Immature natural killer cell (primary cell): Measurements from ENCODE around the gene ZNF444. TPM values are rescaled to one million over a fixed set of nuclear protein-coding genes. Genes with fewer than 3 reads are reported as not detected.
"Not testable (repeated sequence)": the region's sequence is repeated elsewhere in the genome, so short reads cannot be mapped to it uniquely, and the experiment has no call there.

ENCODE experiments used
- DNase-seq, 3 donors: peaks; one replicate each; pipeline ENCODE4 v3.0.0; 2022; ENCODE audit warnings: mixed read lengths in 1 of 3
- H3K27ac Mint-ChIP-seq, 6 donors: one replicate each; pipeline ENCODE4 v1.8.0; 2020; ENCODE audit warnings: mixed read lengths in 6 of 6, mild to moderate bottlenecking in 5 of 6, inconsistent platforms in 4 of 6, moderate library complexity in 3 of 6
- H3K27me3 Mint-ChIP-seq, 3 donors: one replicate each; pipeline ENCODE4 v1.8.0; 2020 to 2021; ENCODE audit warnings: low read depth in 3 of 3, mild to moderate bottlenecking in 3 of 3, mixed read lengths in 3 of 3, moderate library complexity in 3 of 3, inconsistent platforms in 1 of 3
- H3K36me3 Mint-ChIP-seq, 3 donors: one replicate each; pipeline ENCODE4 v1.8.0; 2020; ENCODE audit warnings: mixed read lengths in 3 of 3, inconsistent platforms in 2 of 3, mild to moderate bottlenecking in 2 of 3
- H3K4me1 Mint-ChIP-seq, 2 donors: one replicate each; pipeline ENCODE4 v1.8.0; 2020; ENCODE audit warnings: inconsistent platforms in 2 of 2, mild to moderate bottlenecking in 2 of 2, mixed read lengths in 2 of 2, moderate library complexity in 1 of 2
- H3K4me3 Mint-ChIP-seq, 5 donors: one replicate each; pipeline ENCODE4 v1.8.0; 2020; ENCODE audit warnings: mild to moderate bottlenecking in 5 of 5, mixed read lengths in 5 of 5, inconsistent platforms in 3 of 5, moderate library complexity in 3 of 5
- H3K9me3 Mint-ChIP-seq, 6 donors: one replicate each; pipeline ENCODE4 v1.8.0; 2020; ENCODE audit warnings: mild to moderate bottlenecking in 6 of 6, mixed read lengths in 6 of 6, inconsistent platforms in 4 of 6, moderate library complexity in 3 of 6
- polyA plus RNA-seq, 3 donors: library from polyadenylated mRNA; unstranded; fragments of 300-500 nt; fragmentation: Illumina TruSeq; gene quantifications; one replicate each; pipeline ENCODE4 v1.2.3, GENCODE V29; 2021

Gene ZNF444
- polyA plus RNA-seq, 3 donors from 2014 or later, result 7.9 to 19.1 (median 9.0) TPM

DNA sequence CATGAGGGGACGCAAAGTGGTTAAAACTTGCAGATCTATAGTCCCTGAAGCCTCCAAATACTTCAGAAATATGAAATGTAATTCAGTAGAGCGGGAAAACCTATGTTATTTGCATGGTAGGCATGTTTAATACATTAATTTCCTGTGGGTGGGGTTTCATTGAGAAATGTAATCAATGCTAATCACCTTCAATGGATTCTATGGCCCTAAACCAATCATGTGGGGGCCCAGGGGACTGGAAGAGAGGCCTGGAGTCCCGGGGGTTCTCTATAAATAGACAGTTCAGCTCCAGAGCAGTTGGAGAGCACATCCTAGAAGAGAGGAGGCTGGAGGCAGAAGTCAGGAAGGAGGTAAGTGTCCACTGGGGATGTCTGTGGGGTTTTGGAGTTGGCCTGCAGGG is 60.9 kb downstream of the ZNF444 start, which contains the start of gene ZSCAN5C:
ZSCAN5C (plus strand) TSS at position 301 of the 400 bp plus-strand sequence. CDS start 3,641 bp downstream, outside the sequence.
- peaks cover 3 to 11% (median 8%) of the 10 kb centered on the region in 3 donors for H3K27me3 Mint-ChIP-seq
- H3K27ac Mint-ChIP-seq, result no peak within 1 kb of the TSS
- H3K4me1 Mint-ChIP-seq, result no peaks in the 10 kb centered on the region
- H3K4me3 Mint-ChIP-seq, result no peak within 1 kb of the TSS
- no peaks in the 10 kb centered on the region for H3K9me3 Mint-ChIP-seq
- H3K36me3 Mint-ChIP-seq, result no peaks in the 10 kb centered on the region
- no peak for DNase-seq

DNA sequence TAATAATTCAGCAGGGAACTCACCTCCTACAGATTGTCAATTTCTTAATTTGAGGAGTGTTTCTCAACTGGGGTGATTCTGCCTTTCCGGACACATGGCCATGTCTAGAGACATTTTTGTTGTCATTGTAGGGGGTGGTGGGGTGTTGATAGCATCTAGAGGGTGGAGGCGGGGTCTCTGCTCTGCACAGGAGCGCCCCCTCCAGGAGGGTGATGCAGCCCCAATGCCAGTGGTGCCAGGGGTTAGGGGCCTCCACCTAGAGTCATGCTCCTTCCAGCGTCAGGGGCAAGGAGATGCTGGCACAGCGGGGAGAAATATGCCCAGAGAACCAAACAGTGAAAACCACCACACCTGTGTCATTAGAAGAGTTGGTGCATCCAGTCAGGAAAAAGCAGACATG is 66.5 kb downstream of the ZNF444 start:
- DNase-seq, H3K4me3 Mint-ChIP-seq, H3K27me3 Mint-ChIP-seq, H3K36me3 Mint-ChIP-seq, H3K4me1 Mint-ChIP-seq, H3K9me3 Mint-ChIP-seq, H3K27ac Mint-ChIP-seq: not testable (repeated sequence)

DNA sequence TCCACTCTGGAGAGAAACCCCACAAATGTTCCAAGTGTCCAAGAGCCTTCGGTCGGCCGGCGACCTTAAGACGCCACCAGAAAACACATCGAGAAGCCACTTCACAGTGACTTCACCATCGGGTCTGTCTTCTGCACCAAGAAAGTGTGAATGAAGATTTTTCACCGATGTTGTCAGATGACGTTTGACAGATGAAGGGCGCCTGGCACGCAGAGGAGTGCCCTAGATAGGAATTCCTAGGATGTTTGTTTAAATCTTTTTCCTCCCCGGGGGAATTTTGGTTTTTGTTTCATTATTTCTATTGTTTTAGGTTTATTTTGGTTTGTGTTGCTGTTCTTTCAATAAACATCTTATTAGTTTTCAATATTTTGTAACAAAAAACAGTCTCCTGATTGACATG is 68.0 kb downstream of the ZNF444 start:
- Mint-ChIP-seq H3K36me3 (no peaks in the 10 kb centered on the region), H3K4me1 (peaks cover 0 to 1% of the 10 kb centered on the region in 2 donors), H3K27ac (no peak overlapping the region), H3K4me3 (no peak overlapping the region), H3K9me3 (no peaks in the 10 kb centered on the region), H3K27me3 (peaks cover 2 to 9% (median 8%) of the 10 kb centered on the region in 3 donors)
- DNase-seq, result no peak

DNA sequence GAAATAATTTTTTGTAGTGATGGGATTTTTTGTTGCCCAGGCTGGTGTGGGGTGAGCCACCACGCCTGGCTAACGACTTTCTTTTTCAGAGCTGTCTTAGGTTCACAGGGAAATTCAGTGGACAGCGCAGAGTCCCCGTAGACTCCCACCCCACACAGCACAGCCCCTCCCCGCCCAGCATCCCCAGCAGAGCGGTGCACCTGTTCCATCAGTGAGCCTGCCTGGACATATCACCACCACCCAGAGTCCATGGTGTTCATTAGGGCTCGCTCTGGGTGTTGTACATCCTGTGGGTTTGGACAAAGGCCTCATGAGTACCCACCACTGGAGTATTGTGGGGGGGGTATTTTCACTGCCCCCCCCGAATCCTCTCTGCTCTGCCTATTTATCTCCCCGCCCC is 68.9 kb downstream of the ZNF444 start:
- H3K9me3 Mint-ChIP-seq, H3K27ac Mint-ChIP-seq, H3K4me3 Mint-ChIP-seq, H3K4me1 Mint-ChIP-seq, DNase-seq, H3K36me3 Mint-ChIP-seq: not testable (repeated sequence)
- H3K27me3 Mint-ChIP-seq, result peaks cover 2 to 11% (median 6%) of the 10 kb centered on the region in 3 donors

Other genes with a start within 250 kb of the ZNF444 start
- not detected for gene NLRP13, start 209.0 kb upstream of the ZNF444 start, polyA plus RNA-seq
- not detected for gene NLRP8, start 193.5 kb upstream of the ZNF444 start, polyA plus RNA-seq
- not detected for gene NLRP5, start 154.5 kb upstream of the ZNF444 start, polyA plus RNA-seq
- gene ZNF787, start 20.0 kb upstream of the ZNF444 start, polyA plus RNA-seq, result 1 to 10 TPM in 2 of 3 donors, under 1 TPM in 1; 0.69 to 2.2 (median 1.5) TPM
- not detected for gene GALP, start 34.7 kb downstream of the ZNF444 start, polyA plus RNA-seq
- not detected for gene ZSCAN5B, start 56.5 kb downstream of the ZNF444 start, polyA plus RNA-seq
- gene ZSCAN5C, start 61.0 kb downstream of the ZNF444 start, polyA plus RNA-seq, result not detected
- 1 to 10 TPM; 4.5 to 7.7 (median 4.9) TPM for gene EDDM13, start 131.5 kb downstream of the ZNF444 start, polyA plus RNA-seq
- 10 to 100 TPM in 1 of 3 donors, 1 to 10 TPM in 2; 4.3 to 11.4 (median 7.7) TPM for gene ZSCAN5A, start 173.6 kb downstream of the ZNF444 start, polyA plus RNA-seq